Lower lobe of right lung (tissue), 2 donors: ENCODE measurements around the gene AK4. TPM values are rescaled to one million over a fixed set of nuclear protein-coding genes. Genes with fewer than 3 reads are reported as not detected.

Source experiments
- ATAC-seq, 2 donors: fragments of 200-7000 bp; cut with Tn5 transposase; one replicate each; pipeline ENCODE4 v1.9.1; 2020 to 2022; ENCODE audit warnings: mild to moderate bottlenecking in 2 of 2, moderate library complexity in 2 of 2
- DNase-seq: peaks from one replicate; pipeline ENCODE4 v3.0.0-alpha.2; 2020
- H3K27ac ChIP-seq: fragments of 200-600 bp; one replicate; pipeline ENCODE4 v1.8.0; 2022
- H3K27me3 ChIP-seq: fragments of 200-600 bp; one replicate; pipeline ENCODE4 v1.8.0; 2022; ENCODE audit warnings: low read depth
- H3K36me3 ChIP-seq: fragments of 200-600 bp; one replicate; pipeline ENCODE4 v1.8.0; 2022; ENCODE audit warnings: mild to moderate bottlenecking
- H3K4me1 ChIP-seq: fragments of 200-600 bp; one replicate; pipeline ENCODE4 v1.8.0; 2022
- H3K4me3 ChIP-seq: fragments of 200-600 bp; one replicate; pipeline ENCODE4 v1.8.0; 2022; ENCODE audit warnings: mild to moderate bottlenecking
- H3K9me3 ChIP-seq: fragments of 200-600 bp; one replicate; pipeline ENCODE4 v1.8.0; 2022
- intact Hi-C: fragments of 100-400 bp; cut with DNase I; formaldehyde crosslinking; loops from one replicate; pipeline ENCODE4 v1.11.0; 2022
- total RNA-seq: library from RNA; stranded (reverse); fragmentation: NEBNext Ultra II Directional; extraction: Animal tissue kit (Norgen Biotek cat#: 25700); gene quantifications from one replicate; pipeline ENCODE4 v1.2.1, GENCODE V29; 2021
- TF ChIP-seq, protein P1 (sequence below): fragments of 200-600 bp; IDR thresholded peaks from one replicate; pipeline ENCODE4 v1.8.0; 2022; ENCODE audit warnings: antibody characterized with exemption, mild to moderate bottlenecking
- donor health status: DM: no; HTN: yes; CAD: no; lungs with severe emphysema.

AK4 gene
- total RNA-seq, 1 donor from 2014 or later, result 7.0 TPM

GRCh38 chr1:65225179-65225578 is 77.2 kb downstream of the AK4 start:
- Histone ChIP-seq H3K4me3 (no peak overlapping the region), H3K36me3 (no peaks in the 10 kb centered on the region), H3K27ac (no peak overlapping the region), H3K9me3 (no peaks in the 10 kb centered on the region), H3K4me1 (no peaks in the 10 kb centered on the region), H3K27me3 (no peaks in the 10 kb centered on the region)
- DNase-seq, result no peak
- intact Hi-C loops, result no loop called here
- TF ChIP-seq, protein P1, sequence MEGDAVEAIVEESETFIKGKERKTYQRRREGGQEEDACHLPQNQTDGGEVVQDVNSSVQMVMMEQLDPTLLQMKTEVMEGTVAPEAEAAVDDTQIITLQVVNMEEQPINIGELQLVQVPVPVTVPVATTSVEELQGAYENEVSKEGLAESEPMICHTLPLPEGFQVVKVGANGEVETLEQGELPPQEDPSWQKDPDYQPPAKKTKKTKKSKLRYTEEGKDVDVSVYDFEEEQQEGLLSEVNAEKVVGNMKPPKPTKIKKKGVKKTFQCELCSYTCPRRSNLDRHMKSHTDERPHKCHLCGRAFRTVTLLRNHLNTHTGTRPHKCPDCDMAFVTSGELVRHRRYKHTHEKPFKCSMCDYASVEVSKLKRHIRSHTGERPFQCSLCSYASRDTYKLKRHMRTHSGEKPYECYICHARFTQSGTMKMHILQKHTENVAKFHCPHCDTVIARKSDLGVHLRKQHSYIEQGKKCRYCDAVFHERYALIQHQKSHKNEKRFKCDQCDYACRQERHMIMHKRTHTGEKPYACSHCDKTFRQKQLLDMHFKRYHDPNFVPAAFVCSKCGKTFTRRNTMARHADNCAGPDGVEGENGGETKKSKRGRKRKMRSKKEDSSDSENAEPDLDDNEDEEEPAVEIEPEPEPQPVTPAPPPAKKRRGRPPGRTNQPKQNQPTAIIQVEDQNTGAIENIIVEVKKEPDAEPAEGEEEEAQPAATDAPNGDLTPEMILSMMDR, result no peak
- no peak for ATAC-seq

GRCh38 chr1:65229201-65229600 is 81.2 kb downstream of the AK4 start:
- no peaks in the 10 kb centered on the region for H3K27me3 ChIP-seq
- H3K4me1 ChIP-seq, result no peaks in the 10 kb centered on the region
- DNase-seq (no peak), ATAC-seq (no peak)
- H3K27ac ChIP-seq, result no peak overlapping the region
- TF ChIP-seq, protein P1, result no peak
- intact Hi-C loops, result no loop called here
- H3K4me3 ChIP-seq, result no peak overlapping the region
- no peaks in the 10 kb centered on the region for H3K36me3 ChIP-seq
- no peaks in the 10 kb centered on the region for H3K9me3 ChIP-seq

GRCh38 chr1:65229754-65230339 is 81.8 kb downstream of the AK4 start:
- no peak overlapping the region for H3K4me3 ChIP-seq
- no peaks in the 10 kb centered on the region for H3K27me3 ChIP-seq
- intact Hi-C loops, result loop anchor here (10.0 kb wide), 1 partner anchor 455 kb away; no protein-coding TSS in a partner anchor
- TF ChIP-seq, protein P1, result no peak
- no peak for DNase-seq
- H3K27ac ChIP-seq, result no peak overlapping the region
- no peaks in the 10 kb centered on the region for H3K9me3 ChIP-seq
- H3K4me1 ChIP-seq, result no peaks in the 10 kb centered on the region
- no peak for ATAC-seq
- no peaks in the 10 kb centered on the region for H3K36me3 ChIP-seq

- intact Hi-C loops, result loop anchor here (10.0 kb wide), 1 partner anchor 454 kb away; no protein-coding TSS in a partner anchor
- no peaks in the 10 kb centered on the region for H3K4me1 ChIP-seq
- H3K36me3 ChIP-seq, result no peaks in the 10 kb centered on the region
- no peak for DNase-seq
- H3K4me3 ChIP-seq, result no peak overlapping the region
- H3K27me3 ChIP-seq, result no peaks in the 10 kb centered on the region
- TF ChIP-seq, protein P1, result no peak
- ATAC-seq, result no peak
- no peak overlapping the region for H3K27ac ChIP-seq
- no peaks in the 10 kb centered on the region for H3K9me3 ChIP-seq
Measured at GRCh38 chr1:65230731-65231481, 82.9 kb downstream of the AK4 start.

DNA sequence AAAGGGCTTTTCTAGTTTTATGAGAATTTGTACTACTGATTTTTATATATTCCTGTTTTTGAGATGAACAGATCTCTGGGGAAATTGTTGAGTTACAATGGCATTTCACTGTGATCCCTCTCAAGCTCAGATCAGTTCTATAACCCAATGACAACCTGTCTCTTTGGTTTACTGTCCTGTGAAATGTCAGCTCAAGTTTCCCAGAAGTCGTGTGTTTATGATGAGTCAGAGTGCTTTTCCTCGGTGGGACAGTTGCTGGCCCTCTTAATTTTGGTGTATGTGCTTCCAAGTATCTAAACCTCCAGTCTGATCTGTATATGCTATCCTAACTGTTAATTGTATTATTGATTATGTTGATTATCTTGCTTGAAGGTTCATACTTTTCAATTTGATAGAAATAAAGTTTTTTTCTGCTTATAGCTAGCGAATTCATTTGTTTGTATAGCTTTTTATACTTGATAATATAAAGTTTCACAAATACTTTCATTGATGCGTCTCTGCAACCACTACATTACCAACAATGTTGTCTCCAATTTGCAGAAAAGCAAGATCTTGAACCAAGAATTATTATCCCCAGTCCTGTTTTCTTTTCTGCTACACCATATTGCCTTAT is 83.8 kb downstream of the AK4 start:
- intact Hi-C loops, result loop anchor here (10.0 kb wide), 1 partner anchor 453 kb away; no protein-coding TSS in a partner anchor
- Histone ChIP-seq H3K27me3 (no peaks in the 10 kb centered on the region), H3K4me3 (no peak overlapping the region), H3K27ac (no peak overlapping the region), H3K36me3 (no peaks in the 10 kb centered on the region), H3K9me3 (no peaks in the 10 kb centered on the region), H3K4me1 (no peaks in the 10 kb centered on the region)
- TF ChIP-seq, protein P1, result no peak
- ATAC-seq (no peak), DNase-seq (no peak)
